OCI-LY7 (cell line): ENCODE measurements around the gene NAV2.

Experiments used
- EZH2phosphoT487 ChIP-seq: fragments of 200-600 bp; sonication (generic); IDR thresholded peaks from 2 replicates; pipeline ENCODE4 v1.6.1; 2018; ENCODE audit warnings: low read depth, borderline replicate concordance, mild to moderate bottlenecking, mixed run types, antibody characterized with exemption, low read length, moderate library complexity, mixed read lengths
- TF ChIP-seq, protein P1 (sequence below): fragments of 200-600 bp; sonication (generic); conservative IDR thresholded peaks from 2 replicates; pipeline ENCODE4 v1.5.1; 2014; ENCODE audit warnings: mild to moderate bottlenecking, antibody characterized with exemption, low read length, moderate library complexity, mixed read lengths

DNA sequence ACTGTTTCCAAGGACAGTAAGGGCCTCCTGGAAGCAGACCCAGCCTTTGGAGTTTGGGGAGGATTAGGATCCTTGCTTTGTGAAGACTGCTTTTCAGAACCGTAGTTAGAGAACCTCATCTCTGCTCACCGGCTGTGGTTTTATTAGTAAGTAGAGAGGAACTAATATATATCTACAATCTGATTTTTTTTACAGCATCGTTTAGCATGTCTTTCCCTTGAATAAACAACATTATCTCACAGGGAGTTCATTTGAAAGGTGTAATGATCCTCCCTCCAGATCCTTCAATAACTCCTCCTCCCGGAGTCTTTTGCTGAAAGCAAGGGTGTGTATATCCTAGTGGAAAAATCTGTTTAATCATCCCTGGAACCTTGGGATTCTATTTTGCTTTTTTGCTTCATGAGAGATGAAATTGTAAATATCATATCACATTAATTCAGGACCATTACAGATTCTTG is 314.9 kb downstream of the NAV2 start:
- TF ChIP-seq, protein P1, sequence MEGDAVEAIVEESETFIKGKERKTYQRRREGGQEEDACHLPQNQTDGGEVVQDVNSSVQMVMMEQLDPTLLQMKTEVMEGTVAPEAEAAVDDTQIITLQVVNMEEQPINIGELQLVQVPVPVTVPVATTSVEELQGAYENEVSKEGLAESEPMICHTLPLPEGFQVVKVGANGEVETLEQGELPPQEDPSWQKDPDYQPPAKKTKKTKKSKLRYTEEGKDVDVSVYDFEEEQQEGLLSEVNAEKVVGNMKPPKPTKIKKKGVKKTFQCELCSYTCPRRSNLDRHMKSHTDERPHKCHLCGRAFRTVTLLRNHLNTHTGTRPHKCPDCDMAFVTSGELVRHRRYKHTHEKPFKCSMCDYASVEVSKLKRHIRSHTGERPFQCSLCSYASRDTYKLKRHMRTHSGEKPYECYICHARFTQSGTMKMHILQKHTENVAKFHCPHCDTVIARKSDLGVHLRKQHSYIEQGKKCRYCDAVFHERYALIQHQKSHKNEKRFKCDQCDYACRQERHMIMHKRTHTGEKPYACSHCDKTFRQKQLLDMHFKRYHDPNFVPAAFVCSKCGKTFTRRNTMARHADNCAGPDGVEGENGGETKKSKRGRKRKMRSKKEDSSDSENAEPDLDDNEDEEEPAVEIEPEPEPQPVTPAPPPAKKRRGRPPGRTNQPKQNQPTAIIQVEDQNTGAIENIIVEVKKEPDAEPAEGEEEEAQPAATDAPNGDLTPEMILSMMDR, result no peak
- no peak for TF ChIP-seq EZH2phosphoT487
